H1 (cell line): ENCODE results near the gene RRBP1. TPM values are rescaled to one million over a fixed set of nuclear protein-coding genes. Genes with fewer than 3 reads are reported as not detected.

Source experiments
- CBX5 ChIP-seq: fragments of 300-800, 300-1000 bp; sonication (generic); IDR thresholded peaks from 2 replicates; pipeline ENCODE4 v1.7.1; 2016; ENCODE audit warnings: antibody characterized with exemption, low read length, low read depth
- EGR1 ChIP-seq: IDR thresholded peaks from 2 replicates; pipeline ENCODE4 v1.6.1; 2011; ENCODE audit warnings: low read depth, low read length, borderline replicate concordance
- EP300 ChIP-seq, 2 experiments: IDR thresholded peaks; 1 replicate in 1 of 2; 2 replicates in 1 of 2; pipeline ENCODE4 v1.6.1; 2011 to 2012; ENCODE audit warnings: low read depth in 2 of 2, low read length in 2 of 2, mild to moderate bottlenecking in 2 of 2, borderline replicate concordance in 1 of 2, inconsistent platforms in 1 of 2, moderate library complexity in 1 of 2
- EZH2 ChIP-seq: fragments of 200-600 bp; sonication (generic); IDR thresholded peaks from 2 replicates; pipeline ENCODE4 v1.7.1; 2012; ENCODE audit warnings: low read depth, mild to moderate bottlenecking, moderate library complexity, low read length, inconsistent platforms; ENCODE audit not compliant: severe bottlenecking
- FOSL1 ChIP-seq: IDR thresholded peaks from 2 replicates; pipeline ENCODE4 v1.6.1; 2011; ENCODE audit warnings: mild to moderate bottlenecking, low read depth, low read length, moderate library complexity; ENCODE audit not compliant: insufficient read depth
- MAX ChIP-seq: IDR thresholded peaks from 2 replicates; pipeline ENCODE4 v1.6.1; 2012; ENCODE audit warnings: inconsistent platforms
- PHF8 ChIP-seq: fragments of 200-600 bp; sonication (generic); conservative IDR thresholded peaks from 2 replicates; pipeline ENCODE4 v1.7.1; 2012; ENCODE audit warnings: low read depth, mild to moderate bottlenecking, inconsistent platforms, low read length, moderate library complexity
- ZNF274 ChIP-seq: IDR thresholded peaks from 2 replicates; pipeline ENCODE4 v1.7.0; 2012; ENCODE audit warnings: low read length, borderline replicate concordance; ENCODE audit errors: extremely low read depth
- polyA plus RNA-seq, 7 experiments: library from polyadenylated mRNA; depleted of rRNA in 3 of 7; stranded (reverse) in 5 of 7; unstranded in 2 of 7; fragments of >200 nt in 5 of 7; fragments of 200-250 nt in 2 of 7; gene quantifications; 1 replicate in 5 of 7; 2 replicates in 1 of 7; 4 replicates in 1 of 7; pipeline versions ENCODE4 v1.2.1 to v1.2.3, GENCODE V29; 2011 to 2013; ENCODE audit warnings: missing spikeins in 2 of 7, mixed read lengths in 2 of 7
- total RNA-seq: library from RNA; stranded (reverse); fragmentation: NEBNext Ultra II Directional; extraction: Animal tissue kit (Norgen Biotek cat#: 25700); gene quantifications from 2 replicates; pipeline ENCODE4 v1.2.1, GENCODE V29; 2021

The RRBP1 gene
- total and polyA plus RNA-seq, 2 of the 8 experiments (the other 6 are each of a cell fraction or from before 2014, with no cell fraction given), result 15.9 to 157 TPM

DNA sequence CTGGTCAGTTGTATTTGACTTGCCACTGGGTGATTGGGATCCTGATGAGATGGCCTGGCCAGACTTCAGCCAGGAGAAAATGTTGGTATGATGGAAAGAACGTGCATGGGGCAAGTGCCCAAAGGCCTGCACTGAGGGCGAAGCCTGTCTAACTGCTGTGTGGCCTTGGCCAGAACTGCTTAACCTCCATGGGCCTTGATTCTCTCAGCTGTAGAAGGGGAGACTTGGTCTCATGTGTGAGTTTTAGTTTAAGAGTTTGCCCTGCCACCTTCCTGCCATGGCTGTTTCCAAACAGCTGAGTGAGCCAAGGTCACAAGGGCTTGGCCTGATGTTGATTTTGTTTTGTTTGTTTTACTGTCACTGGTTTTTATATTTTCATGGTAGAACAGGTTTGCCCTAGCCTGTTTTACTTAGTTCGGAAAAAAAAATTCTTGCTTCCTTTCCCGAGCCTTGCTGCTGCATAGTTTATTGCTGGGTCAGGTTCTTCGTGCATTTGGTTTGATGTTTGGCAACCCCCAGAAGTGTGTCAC lies 76.8 kb downstream of the RRBP1 start (continued):
- no peak for TF ChIP-seq ZNF274
- no peak for TF ChIP-seq CBX5
- no peak for TF ChIP-seq PHF8
- no peak for TF ChIP-seq EZH2
- no peak for TF ChIP-seq FOSL1
- TF ChIP-seq MAX, result no peak
- no peak for TF ChIP-seq EGR1
- TF ChIP-seq EP300 (IDR thresholded peaks at IDR 0.05; ENCODE audit: borderline replicate concordance in 1 of 2, low read depth in 2 of 2, low read length in 2 of 2), result no peak
